Large intestine (tissue), 3 donors: Measurements from ENCODE around the gene SUFU. TPM values are rescaled to one million over a fixed set of nuclear protein-coding genes. Genes with fewer than 3 reads are reported as not detected.
A peak's percentile ranks its signal among the peaks of the same experiment; 100 is the strongest.

Experiments used
- DNase-seq, 2 donors: peaks; one replicate each; pipeline versions ENCODE4 v3.0.0 to v3.0.0-alpha.2; 2013
- H3K27ac ChIP-seq: one replicate; pipeline ENCODE4 v1.5.1; 2013; ENCODE audit warnings: low read length
- H3K27me3 ChIP-seq: 2 replicates; pipeline ENCODE4 v1.6.1; 2013; ENCODE audit warnings: low read length; ENCODE audit not compliant: control insufficient read depth, insufficient read depth
- H3K36me3 ChIP-seq: 2 replicates; pipeline ENCODE4 v1.6.1; 2013; ENCODE audit warnings: low read length; ENCODE audit not compliant: control insufficient read depth, insufficient read depth
- H3K4me1 ChIP-seq: one replicate; pipeline ENCODE4 v1.6.1; 2013; ENCODE audit warnings: low read length; ENCODE audit not compliant: control insufficient read depth, insufficient read depth
- H3K4me3 ChIP-seq: one replicate; pipeline ENCODE4 v1.5.1; 2013; ENCODE audit warnings: low read length
- H3K9me3 ChIP-seq: one replicate; pipeline ENCODE4 v1.6.1; 2013; ENCODE audit warnings: mild to moderate bottlenecking, low read depth, low read length, moderate library complexity; ENCODE audit not compliant: control insufficient read depth
- WGBS: methylation state at CpG from one replicate; pipeline ENCODE4 v1.1.5; 2013; ENCODE audit warnings: low lambda C conversion rate; ENCODE audit not compliant: insufficient coverage; 5-methylcytosine and 5-hydroxymethylcytosine counted together
- polyA plus RNA-seq: library from polyadenylated mRNA; unstranded; fragments of 120-200 nt; gene quantifications from one replicate; pipeline ENCODE4 v1.2.1, GENCODE V29; 2013

SUFU gene
- polyA plus RNA-seq, 1 donor, result 12.9 TPM

- 0% methylated on average over 2 of the region's 23 CpGs for WGBS
- no peak for DNase-seq
- no peaks in the 10 kb centered on the region for H3K27me3 ChIP-seq
- H3K36me3 ChIP-seq, result no peaks in the 10 kb centered on the region
- H3K4me3 ChIP-seq, result peak overlapping the region; percentile 80
- peak overlapping the region; percentile 73 for H3K27ac ChIP-seq
- no peaks in the 10 kb centered on the region for H3K9me3 ChIP-seq
- H3K4me1 ChIP-seq, result peaks cover 20% of the 10 kb centered on the region
These were observed 2.4 kb upstream of the SUFU start for GRCh38 chr10:102501201-102502028.

GRCh38 chr10:102502029-102502336 lies 1.8 kb upstream of the SUFU start:
- peaks cover 26% of the 10 kb centered on the region for H3K4me1 ChIP-seq
- H3K27ac ChIP-seq, result peak overlapping the region; percentile 77
- no CpG with 5 or more reads among the region's 19 CpGs for WGBS
- H3K36me3 ChIP-seq, result peaks cover 1% of the 10 kb centered on the region
- H3K4me3 ChIP-seq, result peak overlapping the region; percentile 80
- H3K27me3 ChIP-seq, result no peaks in the 10 kb centered on the region
- no peaks in the 10 kb centered on the region for H3K9me3 ChIP-seq
- peak; percentile 99 for DNase-seq

GRCh38 chr10:102502337-102503151 lies 1.2 kb upstream of the SUFU start, which contains the start of gene ACTR1A:
Gene ACTR1A, minus strand, starts transcription at chr10:102502712. Its CDS starts 65 bp downstream, at chr10:102502647.
- Histone ChIP-seq H3K27ac (peak within 1 kb of the TSS; percentile 77), H3K27me3 (no peaks in the 10 kb centered on the region), H3K4me1 (peaks cover 30% of the 10 kb centered on the region), H3K36me3 (peaks cover 4% of the 10 kb centered on the region), H3K4me3 (peak within 1 kb of the TSS; percentile 80), H3K9me3 (no peaks in the 10 kb centered on the region)
- DNase-seq, result peak; percentile 99
- no CpG with 5 or more reads among the region's 42 CpGs for WGBS

- peak overlapping the region; percentile 95 for H3K4me3 ChIP-seq
- DNase-seq, result peak; percentile 26 to 65
- peaks cover 30% of the 10 kb centered on the region for H3K4me1 ChIP-seq
- H3K9me3 ChIP-seq, result no peaks in the 10 kb centered on the region
- no peaks in the 10 kb centered on the region for H3K27me3 ChIP-seq
- H3K36me3 ChIP-seq, result peaks cover 15% of the 10 kb centered on the region
- WGBS, result 2% methylated on average over 9 of the region's 47 CpGs
- peak overlapping the region; percentile 68 for H3K27ac ChIP-seq
These were observed 605 bp downstream of the SUFU start for GRCh38 chr10:102504179-102504975.

GRCh38 chr10:102504976-102505300 lies 1.2 kb downstream of the SUFU start:
- peaks cover 30% of the 10 kb centered on the region for H3K4me1 ChIP-seq
- H3K9me3 ChIP-seq, result no peaks in the 10 kb centered on the region
- H3K4me3 ChIP-seq, result peak overlapping the region; percentile 95
- no CpG with 5 or more reads among the region's 5 CpGs for WGBS
- no peak for DNase-seq
- no peaks in the 10 kb centered on the region for H3K27me3 ChIP-seq
- H3K36me3 ChIP-seq, result peaks cover 21% of the 10 kb centered on the region
- peak overlapping the region; percentile 68 for H3K27ac ChIP-seq

- no peaks in the 10 kb centered on the region for H3K9me3 ChIP-seq
- 100% methylated on average over 1 of the region's 10 CpGs for WGBS
- H3K4me1 ChIP-seq, result peaks cover 30% of the 10 kb centered on the region
- peaks cover 24% of the 10 kb centered on the region for H3K36me3 ChIP-seq
- DNase-seq, result no peak
- peak overlapping the region; percentile 20 for H3K27ac ChIP-seq
- H3K4me3 ChIP-seq, result peak overlapping the region; percentile 95
- H3K27me3 ChIP-seq, result no peaks in the 10 kb centered on the region
These were observed 1.8 kb downstream of the SUFU start for GRCh38 chr10:102505462-102506115.

- H3K27me3 ChIP-seq, result no peaks in the 10 kb centered on the region
These were observed 3.7 kb downstream of the SUFU start for GRCh38 chr10:102507521-102507920.

GRCh38 chr10:102508506-102508905 lies 4.7 kb downstream of the SUFU start:
- no peaks in the 10 kb centered on the region for H3K9me3 ChIP-seq
- H3K36me3 ChIP-seq, result peaks cover 40% of the 10 kb centered on the region
- H3K27ac ChIP-seq, result no peak overlapping the region
- peaks cover 19% of the 10 kb centered on the region for H3K4me1 ChIP-seq
- H3K27me3 ChIP-seq, result no peaks in the 10 kb centered on the region
- WGBS, result no CpG with 5 or more reads among the region's 1 CpG
- H3K4me3 ChIP-seq, result no peak overlapping the region
- DNase-seq, result no peak

More at GRCh38 chr10:102507521-102507920, 3.7 kb downstream of the SUFU start:
- H3K27ac ChIP-seq, result no peak overlapping the region
- H3K4me1 ChIP-seq, result peaks cover 25% of the 10 kb centered on the region
- no peak overlapping the region for H3K4me3 ChIP-seq
- H3K36me3 ChIP-seq, result peaks cover 31% of the 10 kb centered on the region
- no peaks in the 10 kb centered on the region for H3K9me3 ChIP-seq
- no peak for DNase-seq
- WGBS, result no CpG with 5 or more reads among the region's 3 CpGs

GRCh38 chr10:102509387-102509786 lies 5.6 kb downstream of the SUFU start:
- WGBS, result no CpG with 5 or more reads among the region's 2 CpGs
- no peak overlapping the region for H3K27ac ChIP-seq
- H3K9me3 ChIP-seq, result no peaks in the 10 kb centered on the region
- peaks cover 45% of the 10 kb centered on the region for H3K36me3 ChIP-seq
- DNase-seq, result no peak
- peaks cover 19% of the 10 kb centered on the region for H3K4me1 ChIP-seq
- H3K27me3 ChIP-seq, result no peaks in the 10 kb centered on the region
- H3K4me3 ChIP-seq, result no peak overlapping the region
